GM19468 (cell line): ENCODE results near the gene NAGS.
"Not testable (repeated sequence)": the region's sequence is repeated elsewhere in the genome, so short reads cannot be mapped to it uniquely, and the experiment has no call there.

Source experiments
- ATAC-seq: cut with Tn5 transposase; IDR thresholded peaks from one replicate; pipeline ENCODE4 v1.9.1; 2021; ENCODE audit warnings: mild to moderate bottlenecking, moderate library complexity, moderate number of reproducible peaks; ENCODE audit not compliant: unreplicated experiment; ENCODE audit errors: extremely low read depth

Gene NAGS

DNA sequence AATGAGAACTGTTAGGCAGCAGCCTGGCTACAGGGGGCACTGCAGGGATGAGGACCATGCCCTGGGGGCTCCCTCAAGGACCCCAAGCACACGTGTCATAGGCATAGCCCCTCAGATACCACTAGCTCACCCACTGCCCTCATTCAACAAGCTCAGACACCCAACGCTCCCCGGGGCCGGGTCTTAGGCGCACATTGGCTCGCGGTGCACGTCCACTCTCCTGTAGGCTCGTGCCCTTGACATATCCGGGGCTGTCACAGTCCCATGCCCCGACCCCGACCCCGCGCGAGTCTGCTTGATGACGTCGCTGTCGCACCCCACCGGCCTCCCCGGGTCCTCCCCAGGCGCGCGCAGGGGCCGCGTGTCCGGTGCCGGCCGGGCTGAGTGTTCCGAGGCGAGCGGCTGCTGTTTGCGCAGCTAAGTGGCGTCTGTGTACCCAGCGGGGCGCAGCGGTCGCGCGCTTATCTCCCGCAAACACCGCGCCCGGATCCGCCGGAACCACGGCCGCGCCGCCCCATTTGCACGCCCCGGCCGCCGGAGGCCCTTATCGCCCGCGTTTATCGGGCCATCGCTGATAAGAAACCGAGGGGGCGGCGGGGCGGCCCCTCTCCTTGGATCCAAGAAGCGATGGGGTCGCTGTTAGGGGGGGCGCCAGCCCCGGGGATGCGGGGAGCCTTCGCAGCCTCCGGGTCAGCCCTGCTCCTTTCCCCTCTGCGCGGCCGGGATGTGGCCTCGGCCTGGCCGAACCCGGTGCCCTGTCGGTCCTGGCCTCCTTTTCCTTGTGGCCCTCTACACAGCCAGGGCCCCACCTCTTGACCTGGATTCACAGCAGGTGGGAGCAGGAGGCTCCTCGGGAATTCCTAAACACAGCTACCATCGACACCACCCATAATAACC, 20.7 kb upstream of the NAGS start:
- ATAC-seq = no peak

- ATAC-seq = no peak
Measured at GRCh38 chr17:43984521-43984920, 19.9 kb upstream of the NAGS start.

- ATAC-seq = no peak
Measured at GRCh38 chr17:43986225-43986981, 18.0 kb upstream of the NAGS start.

DNA sequence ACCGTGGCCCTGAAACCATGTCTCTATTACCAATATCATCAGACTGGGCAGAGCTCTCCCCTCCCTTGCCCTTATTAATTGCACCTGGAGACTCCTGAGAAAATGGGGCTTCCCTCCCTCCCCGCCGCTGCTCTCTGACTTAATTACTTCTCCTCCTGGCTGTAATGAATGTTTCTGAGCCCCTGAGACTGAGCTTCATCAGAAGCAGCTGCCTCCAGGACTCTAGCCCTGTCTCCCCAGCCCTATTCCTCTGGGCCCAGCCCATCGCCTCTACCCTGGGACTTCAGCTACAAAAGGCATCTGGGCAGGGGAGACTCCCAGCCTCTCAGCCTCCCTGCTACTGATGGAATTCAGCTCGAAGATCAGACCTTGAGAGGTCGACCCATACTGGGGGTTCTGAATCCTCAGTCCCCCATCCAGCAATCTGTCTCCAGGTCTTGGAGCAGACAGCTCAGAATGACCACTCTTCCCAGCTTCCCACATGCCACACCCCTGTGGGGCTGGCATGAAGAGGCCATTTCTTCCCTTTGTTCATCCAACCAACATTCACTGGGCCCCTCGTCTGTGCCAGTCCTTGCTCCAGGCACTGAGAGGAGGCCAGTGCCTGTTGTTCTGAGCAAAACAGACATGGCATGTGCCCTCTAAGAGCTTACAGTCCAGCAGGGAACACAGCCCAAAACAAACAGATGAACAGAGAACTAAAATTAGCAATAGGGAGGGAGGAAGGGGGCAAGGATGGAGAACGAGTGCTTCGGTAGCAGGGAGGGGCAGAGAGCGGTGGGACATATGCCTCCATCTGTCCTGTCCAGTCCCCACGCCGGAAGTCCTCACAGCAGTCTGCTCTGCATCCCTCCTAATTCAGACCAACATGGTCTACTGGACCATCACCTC, 17.0 kb upstream of the NAGS start:
- no peak for ATAC-seq

GRCh38 chr17:43988301-43988700, 16.1 kb upstream of the NAGS start:
- ATAC-seq = no peak

- no peak for ATAC-seq
Measured at GRCh38 chr17:43992641-43993040, 11.8 kb upstream of the NAGS start.

DNA sequence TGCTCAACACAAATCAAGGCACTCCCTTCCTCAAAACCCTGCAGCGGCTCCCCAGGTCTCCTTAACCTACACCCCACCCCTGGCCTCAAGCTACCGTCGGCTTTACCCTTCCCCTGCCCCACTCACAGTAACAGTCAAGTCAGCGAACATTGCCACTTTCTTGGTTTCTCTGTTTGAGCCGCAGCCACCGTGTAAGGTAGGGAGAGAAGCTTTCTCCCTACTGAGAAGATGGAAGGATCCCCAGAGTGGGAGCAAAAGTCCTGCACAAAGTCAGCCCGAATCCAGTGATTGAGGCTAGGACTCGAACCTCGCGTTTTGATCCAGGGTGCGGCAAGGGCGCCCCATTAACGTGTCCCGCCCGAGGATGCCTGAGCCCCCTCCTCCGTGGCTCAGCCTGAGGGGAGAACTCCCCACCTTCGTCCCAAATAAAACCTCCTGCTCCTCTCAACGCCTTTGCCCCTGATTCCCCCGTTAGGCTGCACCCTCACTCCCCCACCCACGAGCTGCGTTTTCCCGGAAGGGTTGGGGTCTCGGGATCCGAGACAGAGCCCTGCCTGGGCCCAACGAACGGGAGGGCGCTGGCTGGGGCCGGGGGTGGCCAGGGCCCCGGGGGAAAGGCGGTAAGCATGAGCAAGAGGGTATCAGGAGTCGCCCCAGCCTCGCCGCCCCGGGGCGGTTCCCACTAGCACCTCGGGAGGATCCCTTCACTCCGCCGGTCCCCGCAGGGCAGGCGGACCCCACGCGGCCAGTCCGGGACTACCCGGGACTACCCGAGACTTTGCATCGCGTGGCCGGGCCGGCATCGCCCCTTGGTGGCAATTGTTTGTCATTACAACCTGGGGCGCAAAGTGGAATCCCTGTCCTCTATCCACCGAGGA, 9.9 kb upstream of the NAGS start:
- no peak for ATAC-seq

DNA sequence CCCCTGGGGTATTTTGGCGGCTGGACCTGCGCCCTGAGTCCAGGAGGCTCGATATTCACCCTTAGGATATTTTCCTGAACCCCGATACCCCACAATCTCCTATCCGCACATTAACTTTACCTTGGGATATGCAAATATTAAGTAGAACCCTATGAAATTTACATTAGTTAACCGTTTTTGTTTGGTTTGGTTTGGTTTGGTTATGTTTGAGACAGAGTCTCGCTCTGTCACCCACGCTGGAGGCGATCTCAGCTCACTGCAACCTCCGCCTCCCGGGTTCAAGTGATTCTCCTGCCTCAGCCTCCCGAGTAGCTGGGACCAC, 9.3 kb upstream of the NAGS start:
- no peak for ATAC-seq

DNA sequence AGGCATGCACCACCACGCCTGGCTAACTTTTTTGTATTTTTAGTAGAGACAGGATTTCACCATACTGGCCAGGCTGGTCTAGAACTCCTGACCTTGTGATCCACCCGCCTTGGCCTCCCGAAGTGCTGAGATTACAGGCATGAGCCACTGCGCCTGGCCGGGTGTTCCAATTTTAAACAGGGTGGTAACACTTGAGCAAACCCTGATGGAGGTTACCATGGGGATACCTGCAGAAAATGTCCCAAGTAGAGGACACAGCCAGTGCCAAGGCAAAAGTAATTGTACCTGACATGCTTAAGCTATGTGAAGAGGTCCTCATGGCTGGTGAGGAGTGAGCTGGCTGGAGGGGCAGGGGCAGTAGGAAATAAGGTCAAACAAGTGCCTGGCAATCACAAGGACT, 7.2 kb upstream of the NAGS start:
- ATAC-seq = not testable (repeated sequence)

- no peak for ATAC-seq
Measured at GRCh38 chr17:43998552-43998951, 5.9 kb upstream of the NAGS start.

GRCh38 chr17:43999024-43999423, 5.4 kb upstream of the NAGS start:
- no peak for ATAC-seq

DNA sequence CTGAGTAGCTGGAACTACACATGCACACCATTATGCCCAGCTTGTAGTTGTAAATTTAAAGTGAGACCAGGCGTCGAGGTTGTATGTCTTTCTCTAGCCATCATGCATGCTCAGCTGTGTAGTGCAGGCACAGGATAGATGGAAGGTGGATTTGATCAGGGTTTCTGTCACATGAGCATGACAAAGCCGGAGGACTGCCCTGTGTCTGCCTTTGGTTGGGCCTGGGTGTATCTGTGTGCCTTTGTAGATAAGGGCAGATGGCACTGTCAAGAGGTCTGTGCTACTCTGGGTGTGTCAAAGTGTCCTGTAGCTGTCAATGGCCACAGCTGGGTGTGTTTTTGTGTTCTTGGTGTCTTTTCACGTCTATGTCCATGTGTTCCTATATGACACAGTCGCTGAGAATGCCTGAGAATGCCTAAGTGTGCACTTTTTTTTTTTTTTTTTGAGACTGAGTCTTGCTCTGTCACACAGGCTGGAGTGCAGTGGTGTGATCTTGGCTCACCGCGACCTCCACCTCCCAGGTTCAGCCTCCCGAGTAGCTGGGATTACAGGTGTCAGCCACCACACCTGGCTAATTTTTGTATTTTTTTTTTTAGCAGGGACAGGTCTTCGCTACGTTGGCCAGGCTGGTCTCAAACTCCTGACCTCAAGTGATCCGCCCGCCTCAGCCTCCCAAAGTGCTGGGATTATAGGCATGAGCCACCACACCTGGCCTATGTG, 4.1 kb upstream of the NAGS start:
- ATAC-seq = no peak

- ATAC-seq = no peak
Measured at GRCh38 chr17:44000871-44001460, 3.5 kb upstream of the NAGS start.

DNA sequence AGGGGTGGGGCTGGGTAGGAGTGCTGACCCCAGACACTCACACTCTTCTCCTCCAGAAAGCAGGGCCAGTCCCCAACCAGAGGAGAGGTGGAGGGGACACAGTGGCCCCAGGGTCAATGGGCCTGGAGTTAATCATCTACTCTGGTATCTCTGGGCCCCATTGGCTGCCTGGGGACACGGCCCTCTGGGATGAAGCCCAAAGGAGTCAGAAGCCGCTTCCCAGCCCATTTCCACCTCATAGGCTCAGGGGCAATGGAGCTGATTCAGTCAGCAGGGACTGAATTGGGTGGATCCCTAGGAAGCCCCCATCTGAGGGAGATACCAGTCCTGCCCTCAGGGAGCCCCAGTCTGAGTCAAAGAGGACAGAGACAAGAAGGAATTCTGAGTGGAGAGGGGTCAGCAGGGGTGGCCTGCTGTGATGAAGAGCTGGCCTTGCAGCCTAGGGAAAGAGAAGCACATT, 2.9 kb upstream of the NAGS start:
- ATAC-seq = no peak

- no peak for ATAC-seq
Measured at GRCh38 chr17:44002141-44002848, 2.1 kb upstream of the NAGS start.

DNA sequence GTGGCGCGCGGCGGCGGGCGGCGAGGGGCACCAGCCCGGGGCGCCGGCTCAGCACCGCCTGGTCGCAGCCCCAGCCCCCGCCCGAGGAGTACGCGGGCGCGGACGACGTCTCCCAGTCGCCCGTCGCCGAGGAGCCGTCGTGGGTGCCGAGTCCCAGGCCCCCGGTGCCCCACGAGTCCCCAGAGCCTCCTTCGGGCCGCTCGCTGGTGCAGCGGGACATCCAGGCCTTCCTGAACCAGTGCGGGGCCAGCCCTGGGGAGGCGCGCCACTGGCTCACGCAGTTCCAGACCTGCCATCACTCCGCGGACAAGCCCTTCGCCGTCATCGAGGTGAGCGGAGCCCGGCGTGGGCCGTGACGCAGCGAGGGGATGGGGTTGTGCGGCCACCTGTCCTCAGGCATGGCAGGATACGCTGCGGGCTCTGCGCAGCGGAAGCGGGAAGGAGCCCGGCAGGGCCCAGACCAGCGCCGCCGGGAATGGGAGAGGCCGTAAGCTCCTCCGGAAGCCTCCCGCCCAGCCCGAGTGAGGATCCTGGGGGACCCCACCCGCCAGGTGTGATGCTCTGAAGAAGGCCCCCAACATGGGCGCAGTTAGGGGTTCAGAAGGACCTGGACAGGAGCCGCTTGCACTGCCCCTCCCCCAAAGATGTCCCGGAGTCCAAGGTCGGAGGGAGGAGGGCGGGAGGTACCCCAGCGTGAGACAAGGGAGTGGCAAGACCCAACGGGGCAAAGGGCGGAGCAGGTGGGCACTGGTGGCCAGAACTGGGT, 522 bp downstream of the NAGS start:
- no peak for ATAC-seq

- ATAC-seq = no peak
Measured at GRCh38 chr17:44005527-44006271, 1.3 kb downstream of the NAGS start.
